Caki2 (cell line): ENCODE data around the gene RTN4. TPM values are rescaled to one million over a fixed set of nuclear protein-coding genes. Genes with fewer than 3 reads are reported as not detected.
A peak's percentile ranks its signal among the peaks of the same experiment; 100 is the strongest.

ENCODE experiments used
- DNase-seq: peaks from one replicate; pipeline ENCODE4 v3.0.0-alpha.2; 2015; ENCODE audit warnings: low read depth
- in situ Hi-C: cut with HindIII; loops from 2 replicates; pipeline ENCODE4 v1.10.0; 2016; ENCODE audit warnings: low sequenced_read_pairs, low pct_unique_long_range_greater_than_20kb, mixed read lengths
- total RNA-seq: library from RNA; depleted of rRNA; stranded (reverse); fragments of >200 nt; shearing (Covaris generic); gene quantifications from 2 replicates; pipeline ENCODE4 v1.2.3, GENCODE V29; 2014; ENCODE audit warnings: low replicate concordance

Gene RTN4
- total RNA-seq, 1 experiment from 2014 or later, result 231 TPM

- no peak for DNase-seq
- in situ Hi-C loops, result no loop called here
Observed at GRCh38 chr2:54966165-54966832, 84.0 kb downstream of the RTN4 start.

GRCh38 chr2:54965425-54965824 lies 84.8 kb downstream of the RTN4 start:
- DNase-seq, result no peak
- in situ Hi-C loops, result no loop called here

- in situ Hi-C loops, result no loop called here
Observed at GRCh38 chr2:54964816-54965215, 85.4 kb downstream of the RTN4 start.

GRCh38 chr2:54964271-54964670 lies 86.0 kb downstream of the RTN4 start:
- no peak for DNase-seq

More at GRCh38 chr2:54964816-54965215, 85.4 kb downstream of the RTN4 start:
- no peak for DNase-seq

GRCh38 chr2:54963476-54963875 lies 86.8 kb downstream of the RTN4 start:
- in situ Hi-C loops, result no loop called here
- DNase-seq, result no peak

More at GRCh38 chr2:54964271-54964670, 86.0 kb downstream of the RTN4 start:
- in situ Hi-C loops, result no loop called here

- DNase-seq, result no peak
- in situ Hi-C loops, result no loop called here
Observed at GRCh38 chr2:54962935-54963440, 87.3 kb downstream of the RTN4 start.

- in situ Hi-C loops, result no loop called here
- DNase-seq, result no peak
Observed at GRCh38 chr2:54962511-54962910, 87.7 kb downstream of the RTN4 start.

GRCh38 chr2:54960164-54960563 lies 90.1 kb downstream of the RTN4 start:
- in situ Hi-C loops, result no loop called here
- DNase-seq, result no peak

GRCh38 chr2:54958717-54959371 lies 91.4 kb downstream of the RTN4 start:
- in situ Hi-C loops, result no loop called here

GRCh38 chr2:54957321-54957999 lies 92.8 kb downstream of the RTN4 start:
- no peak for DNase-seq
- in situ Hi-C loops, result no loop called here

More at GRCh38 chr2:54958717-54959371, 91.4 kb downstream of the RTN4 start:
- DNase-seq, result no peak

GRCh38 chr2:54956111-54956627 lies 94.1 kb downstream of the RTN4 start:
- in situ Hi-C loops, result no loop called here
- DNase-seq, result peak; percentile 62

GRCh38 chr2:54955358-54956110 lies 94.7 kb downstream of the RTN4 start:
- DNase-seq, result peak; percentile 41
- in situ Hi-C loops, result no loop called here

- in situ Hi-C loops, result no loop called here
- DNase-seq, result no peak
Observed at GRCh38 chr2:54954705-54955357, 95.4 kb downstream of the RTN4 start.

GRCh38 chr2:54954158-54954557 lies 96.1 kb downstream of the RTN4 start:
- no peak for DNase-seq
- in situ Hi-C loops, result no loop called here

GRCh38 chr2:54952978-54953456 lies 97.2 kb downstream of the RTN4 start:
- in situ Hi-C loops, result no loop called here
- DNase-seq, result no peak

- DNase-seq, result no peak
- in situ Hi-C loops, result no loop called here
Observed at GRCh38 chr2:54952425-54952824, 97.8 kb downstream of the RTN4 start.

- no peak for DNase-seq
- in situ Hi-C loops, result no loop called here
Observed at GRCh38 chr2:54950811-54951210, 99.4 kb downstream of the RTN4 start.

GRCh38 chr2:54949431-54949830 lies 100.8 kb downstream of the RTN4 start:
- DNase-seq, result no peak
- in situ Hi-C loops, result no loop called here
